Measurements from ENCODE around the gene KPRP. TPM values are rescaled to one million over a fixed set of nuclear protein-coding genes. Genes with fewer than 3 reads are reported as not detected.

Gene KPRP
- total RNA-seq, 1 experiment from 2014 or later, result not detected

- no peak for DNase-seq (ENCODE audit: low read depth)
- in situ Hi-C loops (cut with HindIII; ENCODE audit: low pct_unique_long_range_greater_than_20kb, low sequenced_read_pairs), result no loop called here
Observed at GRCh38 chr1:152761609-152762213, 3.9 kb downstream of the KPRP start.

GRCh38 chr1:152768847-152769533, 11.2 kb downstream of the KPRP start:
- no peak for DNase-seq (ENCODE audit: low read depth)
- in situ Hi-C loops (cut with HindIII; ENCODE audit: low pct_unique_long_range_greater_than_20kb, low sequenced_read_pairs), result no loop called here

GRCh38 chr1:152770411-152770810, 12.6 kb downstream of the KPRP start:
- in situ Hi-C loops (cut with HindIII; ENCODE audit: low pct_unique_long_range_greater_than_20kb, low sequenced_read_pairs), result no loop called here
- DNase-seq (ENCODE audit: low read depth), result no peak

DNA sequence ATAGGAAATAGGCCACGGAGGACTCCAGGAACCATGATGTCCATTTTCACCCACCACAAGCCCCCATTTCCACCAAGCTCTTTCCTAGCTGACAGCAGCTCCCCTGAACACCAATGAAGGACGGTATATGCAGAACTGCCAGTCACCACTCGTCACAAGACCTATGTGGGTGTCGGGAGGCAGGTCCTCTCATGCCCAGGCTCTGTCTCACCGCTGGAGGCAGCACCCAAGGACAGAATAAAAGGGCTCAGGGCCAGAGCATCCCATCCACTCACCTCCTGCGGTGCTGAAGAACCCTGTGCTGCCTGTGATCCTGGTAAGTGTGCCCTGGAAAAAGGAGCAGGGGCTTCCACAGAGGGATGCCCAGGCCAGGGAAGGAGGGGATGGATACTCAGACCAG, 17.1 kb downstream of the KPRP start, which contains the start of gene LCE1F:
Gene LCE1F (plus strand): TSS at position 266 of the 400 bp plus-strand sequence. CDS start 1,232 bp downstream, outside the sequence.
- in situ Hi-C loops (cut with HindIII; ENCODE audit: low pct_unique_long_range_greater_than_20kb, low sequenced_read_pairs), result no loop called here
- no peak for DNase-seq (ENCODE audit: low read depth)

DNA sequence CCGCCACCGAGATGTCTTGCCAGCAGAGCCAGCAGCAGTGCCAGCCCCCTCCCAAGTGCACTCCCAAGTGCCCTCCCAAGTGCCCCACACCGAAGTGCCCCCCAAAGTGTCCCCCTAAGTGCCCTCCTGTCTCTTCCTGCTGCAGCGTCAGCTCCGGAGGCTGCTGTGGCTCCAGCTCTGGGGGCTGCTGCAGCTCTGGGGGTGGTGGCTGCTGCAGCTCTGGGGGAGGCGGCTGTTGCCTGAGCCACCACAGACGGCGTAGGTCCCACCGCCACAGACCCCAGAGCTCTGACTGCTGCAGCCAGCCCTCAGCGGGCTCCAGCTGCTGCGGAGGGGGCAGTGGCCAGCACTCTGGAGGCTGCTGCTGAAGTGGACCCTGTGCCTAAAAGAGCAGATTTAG, 18.5 kb downstream of the KPRP start:
- in situ Hi-C loops (cut with HindIII; ENCODE audit: low pct_unique_long_range_greater_than_20kb, low sequenced_read_pairs), result no loop called here
- DNase-seq (ENCODE audit: low read depth), result no peak

- DNase-seq (ENCODE audit: low read depth), result peak; percentile 8
- in situ Hi-C loops (cut with HindIII; ENCODE audit: low pct_unique_long_range_greater_than_20kb, low sequenced_read_pairs), result no loop called here
Observed at GRCh38 chr1:152777510-152778137, 19.8 kb downstream of the KPRP start.

DNA sequence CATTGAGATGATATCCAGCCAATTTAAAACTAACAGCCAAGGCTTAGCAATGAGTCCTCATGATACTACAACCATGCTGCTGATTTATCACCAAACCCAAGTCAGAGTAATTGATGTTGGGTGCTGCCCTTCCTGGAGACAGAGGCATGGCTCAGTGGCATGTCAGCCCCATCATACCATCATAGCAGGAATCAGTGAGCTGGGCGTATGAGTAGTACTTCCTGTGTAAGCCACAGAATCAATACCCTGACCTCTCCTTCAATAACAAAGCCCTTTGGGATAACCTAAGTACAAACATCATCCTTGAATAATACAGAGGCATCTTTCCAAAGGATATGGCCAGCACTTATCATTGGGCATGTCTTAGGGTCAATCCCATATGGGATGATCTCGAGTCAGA, 25.3 kb downstream of the KPRP start:
- no peak for DNase-seq (ENCODE audit: low read depth)
- in situ Hi-C loops (cut with HindIII; ENCODE audit: low pct_unique_long_range_greater_than_20kb, low sequenced_read_pairs), result no loop called here

- no peak for DNase-seq (ENCODE audit: low read depth)
- in situ Hi-C loops (cut with HindIII; ENCODE audit: low pct_unique_long_range_greater_than_20kb, low sequenced_read_pairs), result no loop called here
Observed at GRCh38 chr1:152786077-152786476, 28.3 kb downstream of the KPRP start, which contains the start of gene LCE1E. LCE1E (plus strand) TSS chr1:152786257; CDS start chr1:152787300, 1,043 bp downstream.

DNA sequence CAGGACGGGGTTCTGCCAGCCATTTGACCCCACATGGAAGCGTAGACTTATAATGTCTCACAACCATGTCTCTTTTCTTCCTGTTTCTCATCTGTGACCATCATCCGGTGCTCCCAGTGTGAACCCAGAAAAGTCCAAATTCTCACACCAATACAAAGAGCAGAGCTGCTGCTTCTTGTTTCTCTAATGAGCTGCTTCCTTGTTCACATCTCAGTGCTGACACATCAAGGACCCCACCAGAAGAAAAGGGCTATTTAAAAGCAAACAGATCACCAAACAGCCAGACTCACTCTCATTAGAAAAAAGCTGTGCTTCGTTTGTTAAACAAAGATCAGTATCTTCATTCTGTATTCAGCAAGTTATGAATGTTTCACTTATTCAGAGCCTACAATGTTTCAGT, 37.9 kb downstream of the KPRP start:
- no peak for DNase-seq (ENCODE audit: low read depth)
- in situ Hi-C loops (cut with HindIII; ENCODE audit: low pct_unique_long_range_greater_than_20kb, low sequenced_read_pairs), result no loop called here

GRCh38 chr1:152796421-152796820, 38.6 kb downstream of the KPRP start, which contains the start of gene LCE1D:
LCE1D (plus strand) TSS chr1:152796721; CDS start chr1:152797795, 1,074 bp downstream.
- DNase-seq (ENCODE audit: low read depth), result no peak
- in situ Hi-C loops (cut with HindIII; ENCODE audit: low pct_unique_long_range_greater_than_20kb, low sequenced_read_pairs), result no loop called here

- in situ Hi-C loops (cut with HindIII; ENCODE audit: low pct_unique_long_range_greater_than_20kb, low sequenced_read_pairs), result no loop called here
Observed at GRCh38 chr1:152801333-152801732, 43.5 kb downstream of the KPRP start.

DNA sequence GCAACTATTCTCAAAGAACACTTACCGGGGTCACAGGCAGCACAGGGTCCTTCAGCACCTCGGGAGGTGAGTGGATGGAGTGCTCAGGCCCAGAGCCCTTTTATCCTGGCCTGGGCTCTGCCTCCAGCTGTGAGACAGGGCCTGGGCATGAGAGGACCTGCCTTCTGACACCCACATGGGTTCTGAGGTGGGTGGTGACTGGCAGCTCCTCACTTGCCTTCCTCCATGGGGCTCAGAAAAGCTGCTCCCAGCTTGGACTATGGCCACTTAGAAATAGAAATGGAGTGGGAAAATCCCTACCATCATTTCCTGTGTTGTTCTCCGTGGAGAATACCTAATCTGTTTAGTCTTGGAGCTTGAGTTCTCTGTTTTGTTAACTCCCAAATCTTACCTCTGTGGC, 48.8 kb downstream of the KPRP start, which contains the start of gene LCE1C:
Gene LCE1C (minus strand): TSS at position 76 of the 400 bp plus-strand sequence. CDS start 1,173 bp downstream, outside the sequence.
- in situ Hi-C loops (cut with HindIII; ENCODE audit: low pct_unique_long_range_greater_than_20kb, low sequenced_read_pairs), result no loop called here
- DNase-seq (ENCODE audit: low read depth), result no peak

More at GRCh38 chr1:152801333-152801732, 43.5 kb downstream of the KPRP start:
- no peak for DNase-seq (ENCODE audit: low read depth)

- DNase-seq (ENCODE audit: low read depth), result no peak
- in situ Hi-C loops (cut with HindIII; ENCODE audit: low pct_unique_long_range_greater_than_20kb, low sequenced_read_pairs), result no loop called here
Observed at GRCh38 chr1:152811050-152811449, 53.2 kb downstream of the KPRP start.

Other genes starting within 250 kb of the KPRP start
- not detected in 2 replicates for gene LCE5A, start 247.2 kb upstream of the KPRP start, total RNA-seq (2014; rRNA removed; shearing (Covaris generic); ENCODE audit: low replicate concordance)
- gene CRCT1, start 243.5 kb upstream of the KPRP start, total RNA-seq (2014; rRNA removed; shearing (Covaris generic); ENCODE audit: low replicate concordance), result not detected in 2 replicates
- not detected in 2 replicates for gene LCE3E, start 191.2 kb upstream of the KPRP start, total RNA-seq (2014; rRNA removed; shearing (Covaris generic); ENCODE audit: low replicate concordance)
- not detected in 2 replicates for gene LCE3D, start 177.5 kb upstream of the KPRP start, total RNA-seq (2014; rRNA removed; shearing (Covaris generic); ENCODE audit: low replicate concordance)
- not detected in 2 replicates for gene LCE3C, start 157.8 kb upstream of the KPRP start, total RNA-seq (2014; rRNA removed; shearing (Covaris generic); ENCODE audit: low replicate concordance)
- not detected in 2 replicates for gene LCE3B, start 144.2 kb upstream of the KPRP start, total RNA-seq (2014; rRNA removed; shearing (Covaris generic); ENCODE audit: low replicate concordance)
- not detected in 2 replicates for gene LCE3A, start 134.9 kb upstream of the KPRP start, total RNA-seq (2014; rRNA removed; shearing (Covaris generic); ENCODE audit: low replicate concordance)
- gene LCE2D, start 94.6 kb upstream of the KPRP start, total RNA-seq (2014; rRNA removed; shearing (Covaris generic); ENCODE audit: low replicate concordance), result not detected in 2 replicates
- not detected in 2 replicates for gene LCE2C, start 82.7 kb upstream of the KPRP start, total RNA-seq (2014; rRNA removed; shearing (Covaris generic); ENCODE audit: low replicate concordance)
- gene LCE2B, start 71.9 kb upstream of the KPRP start, total RNA-seq (2014; rRNA removed; shearing (Covaris generic); ENCODE audit: low replicate concordance), result not detected in 2 replicates
- gene LCE2A, start 59.7 kb upstream of the KPRP start, total RNA-seq (2014; rRNA removed; shearing (Covaris generic); ENCODE audit: low replicate concordance), result not detected in 2 replicates
- gene LCE4A, start 49.9 kb upstream of the KPRP start, total RNA-seq (2014; rRNA removed; shearing (Covaris generic); ENCODE audit: low replicate concordance), result not detected in 2 replicates
- gene LCE1F, start 17.1 kb downstream of the KPRP start, total RNA-seq (2014; rRNA removed; shearing (Covaris generic); ENCODE audit: low replicate concordance), result not detected in 2 replicates
- gene LCE1E, start 28.2 kb downstream of the KPRP start, total RNA-seq (2014; rRNA removed; shearing (Covaris generic); ENCODE audit: low replicate concordance), result not detected in 2 replicates
- gene LCE1D, start 38.7 kb downstream of the KPRP start, total RNA-seq (2014; rRNA removed; shearing (Covaris generic); ENCODE audit: low replicate concordance), result not detected in 2 replicates
- not detected in 2 replicates for gene LCE1C, start 48.6 kb downstream of the KPRP start, total RNA-seq (2014; rRNA removed; shearing (Covaris generic); ENCODE audit: low replicate concordance)
- gene LCE1B, start 53.9 kb downstream of the KPRP start, total RNA-seq (2014; rRNA removed; shearing (Covaris generic); ENCODE audit: low replicate concordance), result not detected in 2 replicates
- not detected in 2 replicates for gene LCE1A, start 69.4 kb downstream of the KPRP start, total RNA-seq (2014; rRNA removed; shearing (Covaris generic); ENCODE audit: low replicate concordance)
- not detected in 2 replicates for gene LCE6A, start 84.8 kb downstream of the KPRP start, total RNA-seq (2014; rRNA removed; shearing (Covaris generic); ENCODE audit: low replicate concordance)
- not detected in 2 replicates for gene LCE7A, start 102.0 kb downstream of the KPRP start, total RNA-seq (2014; rRNA removed; shearing (Covaris generic); ENCODE audit: low replicate concordance)
- gene SMCP, start 120.3 kb downstream of the KPRP start, total RNA-seq (2014; rRNA removed; shearing (Covaris generic); ENCODE audit: low replicate concordance), result not detected in 2 replicates
- gene IVL, start 150.5 kb downstream of the KPRP start, total RNA-seq (2014; rRNA removed; shearing (Covaris generic); ENCODE audit: low replicate concordance), result not detected in 2 replicates
- not detected in 2 replicates for gene SPRR5, start 189.2 kb downstream of the KPRP start, total RNA-seq (2014; rRNA removed; shearing (Covaris generic); ENCODE audit: low replicate concordance)
- not detected in 2 replicates for gene SPRR4, start 212.6 kb downstream of the KPRP start, total RNA-seq (2014; rRNA removed; shearing (Covaris generic); ENCODE audit: low replicate concordance)
- gene SPRR1A, start 226.1 kb downstream of the KPRP start, total RNA-seq (2014; rRNA removed; shearing (Covaris generic); ENCODE audit: low replicate concordance), result not detected in 2 replicates
- not detected in 2 replicates for gene SPRR3, start 243.7 kb downstream of the KPRP start, total RNA-seq (2014; rRNA removed; shearing (Covaris generic); ENCODE audit: low replicate concordance)

All from Caki2 (cell line).